HCT116 (cell line): ENCODE results near the gene METTL18. TPM values are rescaled to one million over a fixed set of nuclear protein-coding genes. Genes with fewer than 3 reads are reported as not detected.

ENCODE experiments used
- ATAC-seq: fragments of 200-7000 bp; cut with Tn5 transposase; 2 replicates; pipeline ENCODE4 v1.9.1; 2020; ENCODE audit warnings: mild to moderate bottlenecking, moderate library complexity
- BruUV-seq: library from RNA; stranded (reverse); fragments of 400-500 nt; replicated peaks from 2 replicates; lab custom pipeline; 2021; lab: Mats Ljungman, UMichigan
- CTCF ChIA-PET: fragments of 300-600 bp; sonication (Branson Sonifier 250); formaldehyde crosslinking; loops from one replicate; lab custom pipeline; 2021; ENCODE audit warnings: antibody characterized with exemption; lab: Charles Lee
- POLR2A ChIA-PET: fragments of 300-600, 350-600 bp; sonication (Branson Sonifier 250); formaldehyde crosslinking; loops from one replicate; lab custom pipeline; 2021; ENCODE audit warnings: antibody characterized with exemption; lab: Charles Lee
- RAD21 ChIA-PET, 2 experiments: fragments of 300-600 bp; sonication (Branson Sonifier 250); formaldehyde crosslinking; loops; one replicate each; lab custom pipeline; 2023; ENCODE audit warnings: low total read pairs in 2 of 2; ENCODE audit not compliant: uncharacterized antibody in 2 of 2, unreplicated experiment in 2 of 2, low non-redundant PET in 1 of 2; lab: Charles Lee
- DNase-seq: peaks from one replicate; pipeline ENCODE4 v3.0.0-alpha.2; 2010; ENCODE audit warnings: low read depth, low spot score
- H2AFZ ChIP-seq: fragments of 200-600 bp; shearing (Covaris generic), sonication (generic); 2 replicates; pipeline ENCODE4 v1.6.1; 2017; ENCODE audit warnings: low read depth, mixed run types, mixed read lengths, antibody characterized with exemption, low read length; ENCODE audit not compliant: poor library complexity, severe bottlenecking
- H3K27ac ChIP-seq: 2 replicates; pipeline ENCODE4 v1.5.1; 2012; ENCODE audit warnings: low read depth, low read length
- H3K27me3 ChIP-seq: fragments of 200-600 bp; sonication (generic); 2 replicates; pipeline ENCODE4 v1.6.1; 2016; ENCODE audit warnings: mixed run types, low read length, mixed read lengths; ENCODE audit not compliant: insufficient read depth
- H3K36me3 ChIP-seq, 2 experiments: fragments of 200-500 bp in 1 of 2; fragments of 200-600 bp in 1 of 2; sonication (Bioruptor generic) in 1 of 2; sonication (generic) in 1 of 2; 2 replicates each; pipeline versions ENCODE4 v1.5.1 to v1.6.1; 2014 to 2016; ENCODE audit warnings: low read length in 2 of 2, inconsistent platforms in 1 of 2, mixed read lengths in 1 of 2, mixed run types in 1 of 2; ENCODE audit not compliant: insufficient read depth in 2 of 2, control insufficient read depth in 1 of 2
- H3K4me1 ChIP-seq, 2 experiments: fragments of 200-600 bp in 1 of 2; sonication (generic) in 1 of 2; 2 replicates each; pipeline versions ENCODE4 v1.5.1 to v1.6.1; 2012 to 2017; ENCODE audit warnings: low read length in 2 of 2, inconsistent platforms in 1 of 2, mild to moderate bottlenecking in 1 of 2, mixed read lengths in 1 of 2, mixed run types in 1 of 2, moderate library complexity in 1 of 2; ENCODE audit not compliant: insufficient read depth in 2 of 2, control insufficient read depth in 1 of 2
- H3K4me2 ChIP-seq: fragments of 200-600 bp; sonication (generic); 2 replicates; pipeline ENCODE4 v1.6.1; 2017; ENCODE audit warnings: mixed run types, low read length, mixed read lengths
- H3K4me3 ChIP-seq, 2 experiments: fragments of 200-600 bp in 1 of 2; sonication (generic) in 1 of 2; replicated peaks in 1 of 2; 2 replicates each; pipeline ENCODE4 v1.5.1; 2011 to 2016; ENCODE audit warnings: low read length in 2 of 2, control low read depth in 1 of 2, low read depth in 1 of 2, mild to moderate bottlenecking in 1 of 2, mixed read lengths in 1 of 2, mixed run types in 1 of 2
- H3K79me2 ChIP-seq: fragments of 200-600 bp; sonication (generic); 2 replicates; pipeline ENCODE4 v1.6.1; 2017; ENCODE audit warnings: mild to moderate bottlenecking, mixed run types, low read length, moderate library complexity, mixed read lengths; ENCODE audit not compliant: insufficient read depth
- H3K9ac ChIP-seq: fragments of 200-600 bp; sonication (generic); 2 replicates; pipeline ENCODE4 v1.6.1; 2016; ENCODE audit warnings: low read length, mixed read lengths
- H3K9me2 ChIP-seq: fragments of 200-600 bp; sonication (generic), shearing (Covaris generic); 2 replicates; pipeline ENCODE4 v1.6.1; 2017; ENCODE audit warnings: mixed run types, mild to moderate bottlenecking, moderate library complexity; ENCODE audit not compliant: insufficient read depth
- H3K9me3 ChIP-seq, 2 experiments: fragments of 200-500 bp in 1 of 2; fragments of 200-600 bp in 1 of 2; sonication (Bioruptor generic) in 1 of 2; sonication (generic) in 1 of 2; 2 replicates each; pipeline ENCODE4 v1.6.1; 2014 to 2017; ENCODE audit warnings: low read length in 2 of 2, mixed read lengths in 2 of 2, inconsistent platforms in 1 of 2, low read depth in 1 of 2, mild to moderate bottlenecking in 1 of 2, mixed run types in 1 of 2, moderate library complexity in 1 of 2; ENCODE audit not compliant: control insufficient read depth in 1 of 2, insufficient read depth in 1 of 2
- H4K20me1 ChIP-seq: fragments of 200-600 bp; sonication (generic), shearing (Covaris generic); 2 replicates; pipeline ENCODE4 v1.6.1; 2017; ENCODE audit warnings: mixed run types, mild to moderate bottlenecking, moderate library complexity; ENCODE audit not compliant: insufficient read depth
- CBX3 ChIP-seq: IDR thresholded peaks from 2 replicates; pipeline ENCODE4 v1.6.1; 2012; ENCODE audit warnings: low read depth
- CEBPB ChIP-seq: IDR thresholded peaks from 2 replicates; pipeline ENCODE4 v1.6.1; 2012; ENCODE audit warnings: low read depth
- CTCF ChIP-seq, 3 experiments: fragments of 200-600 bp in 1 of 3; sonication (generic) in 1 of 3; IDR thresholded peaks in 2 of 3; conservative IDR thresholded peaks in 1 of 3; 2 replicates each; pipeline ENCODE4 v1.5.1; 2012 to 2017; ENCODE audit warnings: low read depth in 2 of 3, low read length in 2 of 3, antibody characterized with exemption in 1 of 3, borderline replicate concordance in 1 of 3, control low read depth in 1 of 3, mild to moderate bottlenecking in 1 of 3, mixed read lengths in 1 of 3, mixed run types in 1 of 3, moderate library complexity in 1 of 3; ENCODE audit not compliant: insufficient read depth in 1 of 3
- ELF1 ChIP-seq: IDR thresholded peaks from 2 replicates; pipeline ENCODE4 v1.6.1; 2012; ENCODE audit warnings: low read depth, borderline replicate concordance
- FOSL1 ChIP-seq: IDR thresholded peaks from 2 replicates; pipeline ENCODE4 v1.6.1; 2012; ENCODE audit warnings: low read depth
- JUND ChIP-seq: IDR thresholded peaks from 2 replicates; pipeline ENCODE4 v1.6.1; 2012
- REST ChIP-seq: IDR thresholded peaks from 2 replicates; pipeline ENCODE4 v1.6.1; 2012; ENCODE audit warnings: low read depth
- SRF ChIP-seq: IDR thresholded peaks from 2 replicates; pipeline ENCODE4 v1.6.1; 2012; ENCODE audit warnings: low read depth
- YY1 ChIP-seq: IDR thresholded peaks from 2 replicates; pipeline ENCODE4 v1.6.1; 2011; ENCODE audit warnings: low read length, low read depth, moderate library complexity, mild to moderate bottlenecking; ENCODE audit not compliant: insufficient replicate concordance; ENCODE audit errors: extremely low read depth
- intact Hi-C: fragments of 100-400 bp; cut with micrococcal nuclease; formaldehyde crosslinking; loops from 2 replicates; pipeline ENCODE4 v1.10.0; 2022
- total RNA-seq: library from RNA; stranded (reverse); gene quantifications from one replicate; pipeline ENCODE4 v1.2.1, GENCODE V29; 2021; ENCODE audit not compliant: unreplicated experiment

The METTL18 gene
- total RNA-seq, 1 experiment from 2014 or later, result 7.4 TPM

GRCh38 chr1:169788402-169788801 is 6.3 kb downstream of the METTL18 start:
- no peak overlapping the region for H3K4me2 ChIP-seq
- H3K9me2 ChIP-seq, result no peaks in the 10 kb centered on the region
- H3K27ac ChIP-seq, result no peak overlapping the region
- RAD21 ChIA-PET, result no interaction called here
- H3K79me2 ChIP-seq, result no peaks in the 10 kb centered on the region
- intact Hi-C loops, result no loop called here
- CTCF ChIA-PET, result no interaction called here
- DNase-seq (no peak), ATAC-seq (no peak)
- no peak overlapping the region for H2AFZ ChIP-seq
- H3K36me3 ChIP-seq, result peaks cover 0 to 5% of the 10 kb centered on the region in 2 experiments; a peak in 1 of 4 replicates
- no peak overlapping the region for H3K9ac ChIP-seq
- H3K9me3 ChIP-seq, result no peaks in the 10 kb centered on the region
- H4K20me1 ChIP-seq, result no peaks in the 10 kb centered on the region
- H3K4me1 ChIP-seq, result peaks cover 0 to 18% of the 10 kb centered on the region in 2 experiments; a peak in 2 of 4 replicates
- POLR2A ChIA-PET, result no interaction called here
- no peak overlapping the region for H3K4me3 ChIP-seq
- BruUV-seq, result no TSS peak
- no peaks in the 10 kb centered on the region for H3K27me3 ChIP-seq
- TF ChIP-seq JUND (no peak), CBX3 (no peak), CEBPB (no peak), ELF1 (no peak), CTCF (IDR thresholded peaks at IDR 0.05 in 2 of 3, conservative IDR thresholded peaks at IDR 0.05 in 1 of 3; ENCODE audit: borderline replicate concordance in 1 of 3, insufficient read depth in 1 of 3, low read depth in 2 of 3, low read length in 2 of 3) (no peak), REST (no peak), SRF (no peak), YY1 (no peak), FOSL1 (no peak)
